RCC 7860 (cell line): Measurements from ENCODE around the gene STK39.
"Not testable (repeated sequence)": the region's sequence is repeated elsewhere in the genome, so short reads cannot be mapped to it uniquely, and the experiment has no call there.

ENCODE experiments used
- DNase-seq: peaks from one replicate; pipeline ENCODE4 v3.0.0-alpha.2; 2015; ENCODE audit warnings: low spot score
- FAIRE-seq: peaks from 2 replicates; lab custom pipeline; 2012; peaks lifted over from hg19 to GRCh38; lab: Jason Lieb, UNC

Gene STK39

GRCh38 chr2:168143813-168144212, 103.6 kb downstream of the STK39 start:
- no peak for DNase-seq

GRCh38 chr2:168140892-168141291, 106.5 kb downstream of the STK39 start:
- FAIRE-seq (no peak), DNase-seq (no peak)

More at GRCh38 chr2:168143813-168144212, 103.6 kb downstream of the STK39 start:
- no peak for FAIRE-seq

GRCh38 chr2:168139852-168140251, 107.5 kb downstream of the STK39 start:
- DNase-seq = no peak
- no peak for FAIRE-seq

- DNase-seq = no peak
- no peak for FAIRE-seq
These were observed 108.5 kb downstream of the STK39 start for GRCh38 chr2:168138901-168139300.

GRCh38 chr2:168138374-168138773, 109.0 kb downstream of the STK39 start:
- DNase-seq (no peak), FAIRE-seq (no peak)

GRCh38 chr2:168137510-168138180, 109.8 kb downstream of the STK39 start:
- DNase-seq = no peak

GRCh38 chr2:168136392-168136977, 110.9 kb downstream of the STK39 start:
- FAIRE-seq (peak; percentile 86), DNase-seq (peak; percentile 47)

More at GRCh38 chr2:168137510-168138180, 109.8 kb downstream of the STK39 start:
- FAIRE-seq = no peak

GRCh38 chr2:168135630-168136029, 111.8 kb downstream of the STK39 start:
- no peak for FAIRE-seq
- DNase-seq = no peak

GRCh38 chr2:168135121-168135520, 112.3 kb downstream of the STK39 start:
- FAIRE-seq = no peak
- DNase-seq = no peak

- DNase-seq (no peak), FAIRE-seq (no peak)
These were observed 112.9 kb downstream of the STK39 start for GRCh38 chr2:168134485-168134884.

GRCh38 chr2:168132389-168132788, 115.0 kb downstream of the STK39 start:
- DNase-seq (no peak), FAIRE-seq (no peak)

GRCh38 chr2:168130346-168130745, 117.0 kb downstream of the STK39 start:
- FAIRE-seq (no peak), DNase-seq (no peak)

- DNase-seq = no peak
- FAIRE-seq = no peak
These were observed 120.0 kb downstream of the STK39 start for GRCh38 chr2:168127371-168127770.

- FAIRE-seq, DNase-seq: not testable (repeated sequence)
These were observed 125.2 kb downstream of the STK39 start for GRCh38 chr2:168122210-168122609.

GRCh38 chr2:168120730-168121129, 126.7 kb downstream of the STK39 start:
- no peak for DNase-seq
- FAIRE-seq = no peak

- FAIRE-seq (no peak), DNase-seq (no peak)
These were observed 127.1 kb downstream of the STK39 start for GRCh38 chr2:168120310-168120709.

- peak; percentile 69 for FAIRE-seq
These were observed 127.8 kb downstream of the STK39 start for GRCh38 chr2:168119515-168120141.

GRCh38 chr2:168118733-168119514, 128.5 kb downstream of the STK39 start:
- DNase-seq = peak; percentile 56
- peak; percentile 58 for FAIRE-seq

More at GRCh38 chr2:168119515-168120141, 127.8 kb downstream of the STK39 start:
- peak; percentile 36 for DNase-seq

GRCh38 chr2:168116448-168116847, 130.9 kb downstream of the STK39 start:
- DNase-seq (no peak), FAIRE-seq (no peak)

GRCh38 chr2:168114619-168115018, 132.8 kb downstream of the STK39 start:
- no peak for DNase-seq
- no peak for FAIRE-seq

GRCh38 chr2:168114040-168114439, 133.4 kb downstream of the STK39 start:
- FAIRE-seq = no peak
- no peak for DNase-seq
